Stimulated activated naive CD4-positive, alpha-beta T cell treated with Interleukin-2 at 50 U/mL for 16 hours (primary cell): ENCODE measurements around the gene RIPOR2.

ENCODE experiments used
- DNase-seq: peaks from one replicate; lab custom pipeline; 2025; lab: John Stamatoyannopoulos, UW

RIPOR2 gene

DNA sequence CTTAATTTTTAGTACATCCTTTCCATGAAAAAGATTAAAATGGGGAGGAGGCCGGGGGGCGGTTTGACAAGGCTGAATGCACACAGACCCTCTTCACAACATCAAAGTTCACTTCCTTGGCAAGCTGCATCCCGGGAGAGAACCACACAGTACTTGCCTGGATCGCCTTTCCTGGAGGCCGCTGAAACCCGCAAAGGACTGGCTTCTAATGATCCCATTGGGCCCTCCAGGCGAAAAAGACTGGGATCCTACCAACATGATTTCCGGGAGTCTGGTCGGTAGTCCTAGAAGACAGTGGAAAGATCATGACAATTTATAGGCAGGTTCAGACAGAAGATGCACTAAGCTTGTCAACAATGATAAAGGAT, 60.2 kb downstream of the RIPOR2 start:
- DNase-seq = no peak

DNA sequence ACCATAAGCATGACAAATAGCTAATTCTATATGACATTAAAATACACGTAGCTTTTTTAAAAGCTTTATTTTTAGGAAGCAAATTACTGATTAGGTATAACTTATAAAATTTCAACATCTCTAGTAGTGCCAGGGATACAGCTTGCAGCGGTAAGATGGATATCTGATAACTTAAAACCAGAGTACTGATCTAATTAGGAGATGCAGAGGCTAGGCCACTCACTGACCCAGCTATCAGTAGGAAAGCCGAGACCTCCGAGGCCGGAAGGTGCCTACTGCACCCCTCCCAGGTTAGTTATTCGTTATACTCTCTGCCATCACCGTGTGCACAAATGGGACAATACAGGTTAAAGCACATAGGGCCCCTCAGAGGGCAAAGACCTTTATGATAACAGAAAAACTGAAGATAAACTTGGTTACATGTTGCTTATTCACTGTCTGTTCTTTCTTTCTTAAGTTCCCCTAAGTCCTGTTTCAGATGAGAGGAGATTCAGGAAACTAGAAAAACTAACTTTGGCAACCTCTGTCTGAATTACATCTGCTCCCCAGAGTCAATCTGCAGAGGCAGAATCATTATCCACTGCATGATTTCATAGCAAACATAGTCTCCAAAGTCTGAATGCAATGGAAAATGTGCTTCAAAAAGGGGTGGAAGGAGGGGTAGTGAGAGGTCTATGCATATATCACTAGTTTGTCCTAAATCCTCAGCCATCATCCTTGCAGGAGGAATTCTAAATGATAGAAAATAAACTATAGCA, 60.8 kb downstream of the RIPOR2 start:
- no peak for DNase-seq

DNA sequence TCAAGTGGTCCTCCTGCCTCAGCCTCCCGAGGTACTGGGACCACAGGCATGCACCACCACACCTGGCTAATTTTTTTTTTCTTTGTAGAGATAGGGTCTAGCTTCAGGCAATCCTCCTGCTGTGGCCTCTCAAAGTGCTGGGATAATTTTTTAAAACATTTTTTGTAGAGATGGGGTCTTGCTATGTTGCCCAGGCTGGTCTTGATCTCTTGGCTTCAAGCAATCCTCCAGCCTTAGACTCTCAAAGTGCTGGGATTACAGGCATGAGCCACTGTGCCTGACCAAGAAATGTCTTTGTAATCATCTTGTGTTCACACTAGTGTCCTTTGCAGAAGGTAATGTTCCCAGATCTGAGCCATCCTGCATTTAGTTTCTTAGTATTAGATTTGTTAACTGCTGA, 61.6 kb downstream of the RIPOR2 start:
- no peak for DNase-seq

DNA sequence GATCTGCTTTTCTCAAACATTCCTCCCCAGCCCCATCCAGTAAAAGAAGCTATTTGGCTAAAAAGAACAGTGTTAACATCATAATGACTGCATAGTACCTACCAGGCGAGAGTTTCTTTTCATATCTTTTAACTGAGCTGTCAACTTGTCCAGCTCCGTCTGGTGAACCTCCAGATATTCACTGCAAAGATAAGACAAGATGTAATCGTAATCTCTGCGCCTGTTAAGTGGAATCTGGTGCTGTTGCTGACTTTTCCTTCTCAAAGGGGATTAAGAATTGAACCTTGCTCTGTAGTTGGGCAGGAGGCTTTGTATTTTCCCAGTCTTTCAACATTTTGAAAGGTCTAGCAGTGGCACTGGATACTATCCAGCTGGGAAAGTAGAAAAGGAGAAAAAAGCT, 63.0 kb downstream of the RIPOR2 start:
- DNase-seq = no peak

DNA sequence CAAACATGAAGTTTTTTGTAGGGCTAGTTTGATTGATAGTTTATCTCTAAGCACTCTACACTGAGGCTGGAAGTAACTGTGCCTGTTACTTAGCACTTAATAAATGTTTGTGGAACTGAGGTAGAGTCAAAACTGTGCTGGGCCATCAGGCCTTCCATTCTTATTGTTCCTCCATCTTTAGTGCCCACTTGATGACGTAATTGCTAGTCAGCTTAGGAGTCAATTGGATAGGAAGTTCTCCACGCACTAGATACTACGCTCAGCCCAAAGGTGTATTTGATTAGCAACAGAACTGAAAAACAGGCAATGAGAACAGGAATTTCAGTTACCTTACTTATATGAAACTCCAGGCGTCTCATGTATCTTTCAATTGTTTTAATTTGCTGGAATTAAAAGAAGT, 67.0 kb downstream of the RIPOR2 start:
- DNase-seq = no peak

DNA sequence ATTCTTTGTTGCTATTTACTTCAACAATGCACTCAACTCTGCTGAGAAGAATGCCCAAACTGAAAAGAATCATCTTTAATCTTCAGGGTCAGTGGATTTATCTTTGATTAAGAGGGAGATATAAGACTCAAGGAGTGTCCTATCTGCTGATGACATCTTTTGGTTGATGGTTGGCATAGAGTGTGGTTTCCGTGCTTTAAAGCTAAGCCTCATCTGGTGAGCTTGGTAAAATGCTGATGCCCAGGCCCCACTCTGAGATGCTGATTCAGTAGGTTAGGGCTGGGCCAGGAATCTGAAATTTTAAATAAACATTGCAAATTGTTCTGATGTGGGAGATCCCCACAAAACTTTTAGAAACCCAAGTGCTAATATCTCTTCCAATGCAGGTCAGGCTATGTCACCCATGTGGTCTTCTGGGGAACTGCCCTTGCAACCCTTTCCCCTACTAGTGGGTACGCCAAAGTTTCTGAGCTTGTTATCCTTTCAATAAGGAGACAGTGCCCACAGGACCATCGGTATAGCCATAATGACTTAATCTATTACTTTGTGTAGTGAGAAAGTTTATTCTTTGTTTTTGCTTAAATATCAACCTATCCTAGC, 68.6 kb downstream of the RIPOR2 start:
- DNase-seq = no peak

DNA sequence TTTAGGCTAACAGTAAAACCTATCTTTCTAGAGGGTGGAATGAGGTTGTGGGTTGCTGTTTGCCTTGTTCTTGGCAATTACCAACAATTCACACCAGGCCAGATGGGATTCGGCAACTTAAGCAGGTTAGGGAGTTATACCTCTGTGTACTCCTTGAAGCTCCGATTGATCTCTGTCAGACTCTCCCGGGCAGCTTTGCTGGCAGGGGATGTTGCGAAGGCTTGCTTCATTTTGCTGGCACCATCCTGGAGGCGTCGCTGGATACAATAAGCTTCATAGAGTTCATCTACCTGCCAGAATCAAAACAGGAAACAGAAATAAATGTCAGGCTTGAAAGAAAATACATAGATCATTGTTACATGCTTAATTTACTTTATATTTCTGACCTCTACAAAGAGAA, 70.6 kb downstream of the RIPOR2 start:
- no peak for DNase-seq

DNA sequence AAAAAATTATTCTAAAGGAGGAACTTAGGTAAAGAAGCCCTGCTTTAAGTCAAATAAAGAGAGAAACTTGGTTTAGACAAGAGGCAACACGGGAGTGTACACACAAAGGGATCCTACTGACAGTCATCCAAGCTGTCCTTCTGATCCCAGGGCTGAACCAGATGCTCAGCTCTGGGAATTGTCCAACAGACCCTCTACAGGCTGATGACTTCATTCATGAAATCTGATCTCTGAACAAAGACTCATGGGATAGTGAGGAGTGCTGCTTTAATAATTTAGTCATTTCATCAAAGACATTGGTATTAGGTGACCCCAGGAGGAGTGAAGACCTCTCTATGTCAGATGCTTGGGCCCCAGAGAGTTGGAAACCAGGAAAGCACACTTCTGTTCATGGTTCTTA, 71.4 kb downstream of the RIPOR2 start:
- no peak for DNase-seq

DNA sequence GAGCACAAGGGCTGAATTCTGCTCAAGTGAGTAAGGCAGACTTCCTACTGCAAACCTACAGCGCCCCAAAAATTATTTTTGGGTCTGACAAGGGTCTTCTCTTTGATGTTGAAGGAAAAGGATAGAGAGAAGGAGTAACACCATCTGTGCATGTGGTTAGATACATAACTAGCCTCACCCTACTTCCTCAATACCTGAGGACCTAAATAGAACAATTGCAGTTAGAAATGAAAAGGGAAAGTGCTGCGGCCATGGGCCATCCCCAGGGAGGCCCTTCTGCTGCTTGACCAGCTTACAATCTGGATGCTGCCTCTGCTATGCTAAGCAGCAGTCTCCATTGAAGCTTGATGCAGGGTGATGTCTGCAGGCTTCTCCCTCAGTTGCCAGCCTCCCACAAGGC, 73.8 kb downstream of the RIPOR2 start:
- no peak for DNase-seq

DNA sequence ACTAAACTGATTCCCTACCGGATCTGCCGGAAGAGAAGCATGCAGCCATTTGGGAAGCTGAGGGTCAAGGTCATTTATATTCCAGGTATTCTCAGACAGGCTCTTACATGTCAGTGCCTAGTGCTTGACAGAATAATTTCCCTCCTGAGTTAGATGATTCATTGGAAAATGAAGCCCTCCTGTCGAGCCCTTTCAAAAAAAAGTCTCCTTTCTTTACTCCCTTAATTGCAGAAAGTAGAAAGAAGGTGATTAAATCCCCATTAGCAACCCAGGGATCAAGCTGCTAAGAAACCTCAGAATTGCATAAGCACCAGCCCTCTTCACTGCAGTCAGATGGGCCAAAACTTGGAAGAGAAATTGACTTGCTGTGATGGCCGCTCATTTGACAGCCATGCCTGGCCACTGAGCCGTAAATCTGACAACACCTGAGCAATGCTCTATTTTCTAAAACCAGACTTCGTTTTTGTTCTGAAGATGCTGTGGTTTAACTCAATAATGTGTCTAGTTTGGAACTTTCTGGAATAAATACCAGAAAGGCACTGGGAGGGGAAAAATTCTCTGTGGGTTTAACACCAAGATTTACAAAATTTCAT, 76.1 kb downstream of the RIPOR2 start:
- DNase-seq = no peak

DNA sequence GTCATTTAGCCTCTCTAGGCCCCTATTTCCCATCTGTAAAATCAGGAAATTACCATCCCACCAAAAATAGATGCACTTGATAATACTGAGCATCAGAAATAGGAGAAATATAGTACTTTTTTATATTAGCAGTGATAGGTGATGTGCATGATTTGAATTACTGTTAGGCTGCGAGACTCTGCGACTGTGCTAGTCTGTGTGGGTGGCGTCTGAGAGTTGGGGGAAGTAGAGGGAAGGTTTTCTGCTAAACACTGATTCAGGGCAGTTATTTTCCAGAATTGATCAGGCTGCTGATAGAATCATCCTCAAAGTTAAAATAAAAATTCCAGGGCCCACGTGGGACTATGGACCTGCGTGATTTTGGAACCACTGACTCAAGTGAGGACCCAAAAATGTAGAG, 76.6 kb downstream of the RIPOR2 start:
- peak; percentile 6 for DNase-seq

DNA sequence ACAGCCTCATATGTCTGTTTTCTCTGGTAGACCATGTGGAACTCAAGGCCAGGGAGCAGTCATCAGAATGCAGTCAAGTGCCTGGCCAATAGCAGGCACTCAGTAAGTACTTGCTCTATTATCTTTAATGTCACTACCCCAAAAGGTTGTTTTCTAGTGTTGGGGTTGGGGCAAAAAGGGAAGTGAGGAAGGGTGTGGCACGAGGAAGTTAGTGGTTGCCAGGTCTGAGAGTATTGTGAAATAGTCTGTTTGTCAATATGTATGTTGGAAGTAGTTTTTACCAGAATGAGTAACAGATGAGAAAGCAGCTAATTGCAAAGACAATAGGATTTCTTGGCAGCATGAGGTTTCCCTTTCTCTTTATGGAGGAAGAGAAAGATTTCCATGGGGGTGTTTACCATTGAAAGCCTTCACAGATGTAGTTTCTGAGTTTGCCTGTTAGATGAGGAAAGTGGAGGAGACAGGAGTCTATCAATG, 77.5 kb downstream of the RIPOR2 start:
- peak; percentile 6 for DNase-seq

DNA sequence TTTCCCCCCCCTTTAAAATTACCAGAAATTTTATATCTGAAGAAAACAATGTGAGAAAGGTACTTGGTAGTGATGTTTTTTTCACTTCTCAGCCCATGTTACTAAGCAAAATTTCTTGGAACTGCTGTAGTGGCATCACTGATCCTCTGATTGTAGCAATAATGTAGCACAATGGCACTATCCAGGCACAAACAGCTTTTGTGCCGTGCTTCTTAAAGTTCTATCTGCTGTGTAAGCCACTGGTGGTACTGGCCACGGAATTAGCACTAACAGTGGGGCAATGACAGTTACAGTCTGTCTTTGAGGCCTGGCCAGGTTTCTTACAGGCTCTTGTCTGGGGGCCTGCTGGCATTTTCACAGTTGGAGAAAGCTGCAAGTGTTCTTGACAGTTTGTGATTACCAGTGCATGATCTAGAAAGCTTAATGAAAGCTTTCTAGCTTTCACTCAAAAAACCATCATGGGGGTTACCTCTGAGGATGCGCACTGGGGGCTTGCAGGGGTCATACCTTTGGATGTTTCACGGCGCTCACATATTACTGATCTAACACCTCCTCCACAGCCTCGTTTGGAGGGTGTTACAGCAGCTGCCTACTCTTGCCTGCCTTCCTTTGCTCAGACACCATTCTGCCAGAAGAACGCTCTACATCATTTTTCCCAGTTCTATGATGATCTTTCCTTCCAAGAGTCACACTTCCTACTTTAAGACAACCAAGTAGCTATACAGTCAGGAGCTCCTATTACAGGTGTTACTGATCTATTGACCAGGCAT, 78.7 kb downstream of the RIPOR2 start:
- no peak for DNase-seq

DNA sequence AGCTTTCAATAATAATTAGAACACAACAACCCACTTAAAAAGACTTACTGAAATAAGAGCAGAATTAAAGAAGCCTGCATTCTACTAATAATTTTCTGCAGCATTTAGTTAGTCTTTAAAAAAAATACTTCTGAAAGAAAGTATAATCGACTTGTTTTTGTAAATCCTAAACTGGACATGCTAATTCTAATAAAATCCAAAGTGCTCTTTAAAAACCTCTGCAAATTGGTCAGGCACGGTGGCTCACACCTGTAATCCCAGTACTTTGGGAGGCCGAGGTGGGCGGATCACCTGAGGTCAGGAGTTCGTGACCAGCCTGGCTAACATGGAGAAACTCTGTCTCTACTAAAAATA, 79.5 kb downstream of the RIPOR2 start:
- no peak for DNase-seq

DNA sequence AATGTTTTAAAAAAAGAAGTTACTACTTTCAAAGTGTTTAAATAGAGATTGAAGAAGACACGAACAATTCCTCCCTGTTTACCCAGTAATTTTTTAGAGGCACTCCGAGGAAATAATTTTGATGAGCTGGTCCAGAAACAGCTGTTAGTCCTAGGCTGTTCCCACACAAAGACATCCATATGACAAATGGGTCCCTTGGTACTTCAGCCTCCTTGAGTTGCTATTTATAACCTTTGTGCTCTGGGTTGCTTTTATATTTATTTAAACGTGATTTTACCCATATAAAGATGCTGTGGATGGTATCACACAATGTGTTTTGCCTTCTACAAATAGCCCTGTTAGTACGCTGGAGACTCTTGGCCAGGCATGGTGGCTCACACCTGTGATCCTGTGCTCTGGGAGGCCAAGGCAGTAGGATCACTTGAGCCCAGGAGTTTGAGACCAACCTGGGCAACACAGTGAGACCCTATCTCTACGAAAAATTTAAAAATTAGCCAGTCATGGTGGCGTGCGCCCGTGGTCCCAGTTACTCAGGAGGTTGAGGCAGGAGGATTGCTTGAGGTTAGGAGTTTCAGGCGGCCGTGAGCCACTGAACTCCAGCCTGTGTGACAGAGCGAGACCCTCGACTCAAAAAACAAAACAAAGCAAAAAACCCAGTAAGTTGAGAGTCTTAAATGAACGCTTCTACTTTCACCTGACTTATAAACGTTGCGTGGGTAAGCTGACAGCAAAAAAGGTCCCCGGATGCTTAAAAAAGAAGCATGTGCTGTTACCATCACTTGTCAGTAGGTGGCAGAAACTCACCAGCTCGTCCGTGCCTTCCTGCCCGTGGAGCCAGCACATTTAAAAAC, 80.1 kb downstream of the RIPOR2 start:
- peak; percentile 56 for DNase-seq

DNA sequence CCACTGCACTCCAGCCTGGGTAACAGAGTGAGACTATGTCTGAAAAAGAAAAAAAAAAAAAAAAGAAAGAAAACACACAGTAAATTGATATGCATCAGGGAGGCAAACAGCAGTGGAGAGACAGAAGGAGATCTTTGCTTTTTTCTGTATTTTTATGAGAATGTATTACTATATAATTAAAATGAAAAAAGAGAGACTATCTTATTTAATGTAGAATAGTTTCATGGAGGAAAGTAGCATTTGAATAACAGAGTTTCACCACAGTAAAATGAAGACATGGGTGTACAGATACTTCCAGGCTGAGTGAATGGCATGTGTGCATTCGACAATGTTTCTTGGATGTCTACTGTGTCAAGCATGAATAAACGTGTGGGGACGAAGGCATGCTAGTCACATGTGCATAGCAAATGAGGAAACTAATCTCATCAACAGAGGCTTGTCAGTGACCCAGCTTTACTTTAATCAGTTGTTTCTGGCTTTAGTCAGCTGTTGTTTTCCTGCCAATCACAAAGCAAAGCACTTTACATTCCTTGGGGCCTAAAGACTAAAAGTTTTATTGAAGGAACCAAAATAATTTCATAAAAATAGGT, 81.6 kb downstream of the RIPOR2 start:
- no peak for DNase-seq

DNA sequence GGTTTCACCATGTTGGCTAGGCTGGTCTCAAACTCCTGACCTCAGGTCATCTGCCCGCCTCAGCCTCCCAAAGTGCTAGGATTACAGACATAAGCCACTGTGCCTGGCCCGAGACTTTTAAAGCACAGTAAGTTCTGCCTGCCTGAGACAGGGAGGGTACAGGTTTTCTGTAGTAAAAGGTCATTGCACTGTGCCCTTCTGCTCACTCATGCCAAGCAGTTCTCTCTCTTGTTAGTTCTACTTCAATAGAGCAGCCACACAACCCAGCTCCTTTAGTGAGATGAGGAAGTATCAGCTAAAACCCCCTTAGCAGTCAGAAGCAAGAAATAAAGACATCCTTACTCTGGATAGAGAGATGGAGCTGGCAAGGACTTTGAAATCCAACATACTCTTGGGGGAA, 84.7 kb downstream of the RIPOR2 start:
- DNase-seq = no peak

DNA sequence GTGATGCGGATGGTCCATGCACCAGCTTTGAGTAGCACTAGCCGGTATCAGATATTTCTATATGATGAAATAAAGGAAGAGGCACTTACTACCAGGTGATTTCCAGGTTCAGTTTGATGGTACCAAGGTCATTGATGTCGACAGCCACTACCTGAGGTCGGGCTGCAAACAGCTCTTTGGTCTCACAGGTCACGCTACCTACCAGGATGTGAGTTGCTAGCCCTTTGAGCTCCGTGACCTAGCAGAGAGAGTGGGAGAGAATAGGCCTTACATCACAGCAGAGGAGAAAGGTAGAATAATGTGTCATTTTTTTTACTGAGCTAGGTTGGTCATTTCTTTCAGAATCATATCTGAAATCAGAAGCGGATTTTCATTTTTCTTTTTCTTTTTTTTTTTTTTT, 86.0 kb downstream of the RIPOR2 start:
- no peak for DNase-seq

DNA sequence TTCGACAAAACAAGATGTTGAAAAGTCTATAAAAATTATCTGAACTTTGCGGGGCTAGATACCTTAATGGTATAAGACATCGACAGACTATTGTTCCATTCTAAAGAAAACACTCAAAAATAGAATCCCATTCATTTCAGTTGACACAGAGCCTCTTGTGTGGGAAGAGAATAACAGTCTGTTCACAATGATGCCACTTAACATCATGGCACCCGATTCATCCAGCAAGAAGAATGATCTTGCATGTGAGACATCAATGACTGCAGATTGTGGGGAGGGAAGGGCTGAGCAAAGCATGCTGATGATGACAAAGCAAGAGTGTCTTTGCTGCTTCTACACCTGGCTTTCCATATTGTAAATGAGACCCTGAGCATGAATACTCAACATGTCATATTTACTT, 87.3 kb downstream of the RIPOR2 start:
- DNase-seq = no peak

DNA sequence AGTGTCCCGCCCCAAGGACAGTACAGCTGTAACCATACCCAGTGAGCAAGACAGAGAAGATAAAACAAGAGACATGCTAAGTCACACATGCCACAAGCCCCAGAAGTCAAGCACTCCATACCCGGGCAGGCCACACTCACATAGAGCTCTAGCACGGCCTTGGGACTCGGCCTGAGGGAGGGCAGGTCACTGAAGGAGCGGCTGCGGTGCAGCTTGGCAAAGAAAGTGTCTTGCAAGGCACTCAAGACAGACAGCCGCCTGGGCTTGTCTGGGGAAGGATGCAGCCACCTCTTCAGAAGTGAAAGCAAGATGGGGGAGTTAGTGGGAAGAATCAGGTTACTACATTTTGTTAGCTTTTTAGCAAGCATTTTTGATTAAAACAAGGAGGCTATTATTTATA, 88.4 kb downstream of the RIPOR2 start:
- no peak for DNase-seq

DNA sequence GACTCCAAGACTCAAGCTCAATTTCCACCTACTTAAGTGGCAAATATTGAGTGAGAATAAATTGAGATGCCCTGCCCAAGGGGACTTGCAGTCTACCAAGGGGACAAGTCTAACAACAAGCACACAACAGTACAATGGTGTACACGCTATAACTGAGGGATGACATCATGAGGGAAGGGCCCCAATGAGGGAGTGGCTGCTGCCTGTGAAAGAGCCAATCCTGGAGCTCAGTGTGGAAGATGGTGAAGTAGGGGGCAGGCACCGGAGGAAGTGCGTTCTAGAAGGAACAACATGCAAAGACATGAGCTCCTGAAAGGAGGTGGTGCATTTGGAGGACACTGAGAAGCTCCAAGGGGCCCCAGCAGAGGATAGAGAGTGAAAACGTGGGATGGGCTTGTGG, 90.2 kb downstream of the RIPOR2 start:
- DNase-seq = no peak

DNA sequence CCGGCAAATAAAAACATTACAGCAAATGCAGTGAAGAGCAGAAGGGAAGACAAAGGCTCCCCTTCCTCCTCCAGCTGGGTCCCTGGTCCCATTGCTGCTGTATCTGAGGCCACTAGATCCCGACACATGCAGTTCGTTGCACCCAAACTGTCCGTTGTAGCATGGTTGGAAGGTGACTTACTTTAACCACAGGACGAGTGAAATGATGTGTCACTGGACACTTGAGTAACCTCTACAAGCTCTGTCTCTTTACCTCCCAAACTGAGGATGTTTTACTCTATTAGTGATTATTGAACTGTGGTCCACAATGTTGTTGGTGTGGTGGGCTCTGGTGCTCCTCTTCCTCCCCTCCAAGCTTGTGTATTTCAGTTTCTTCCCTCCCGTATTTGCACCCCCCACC, 90.9 kb downstream of the RIPOR2 start:
- no peak for DNase-seq
